Lower lobe of right lung (tissue), 2 donors: ENCODE data around the gene ZFR2. TPM values are rescaled to one million over a fixed set of nuclear protein-coding genes. Genes with fewer than 3 reads are reported as not detected.

ENCODE experiments used
- ATAC-seq, 2 donors: fragments of 200-7000 bp; cut with Tn5 transposase; one replicate each; pipeline ENCODE4 v1.9.1; 2020 to 2022; ENCODE audit warnings: mild to moderate bottlenecking in 2 of 2, moderate library complexity in 2 of 2
- DNase-seq: peaks from one replicate; pipeline ENCODE4 v3.0.0-alpha.2; 2020
- H3K27ac ChIP-seq: fragments of 200-600 bp; one replicate; pipeline ENCODE4 v1.8.0; 2022
- H3K27me3 ChIP-seq: fragments of 200-600 bp; one replicate; pipeline ENCODE4 v1.8.0; 2022; ENCODE audit warnings: low read depth
- H3K36me3 ChIP-seq: fragments of 200-600 bp; one replicate; pipeline ENCODE4 v1.8.0; 2022; ENCODE audit warnings: mild to moderate bottlenecking
- H3K4me1 ChIP-seq: fragments of 200-600 bp; one replicate; pipeline ENCODE4 v1.8.0; 2022
- H3K4me3 ChIP-seq: fragments of 200-600 bp; one replicate; pipeline ENCODE4 v1.8.0; 2022; ENCODE audit warnings: mild to moderate bottlenecking
- H3K9me3 ChIP-seq: fragments of 200-600 bp; one replicate; pipeline ENCODE4 v1.8.0; 2022
- intact Hi-C: fragments of 100-400 bp; cut with DNase I; formaldehyde crosslinking; loops from one replicate; pipeline ENCODE4 v1.11.0; 2022
- total RNA-seq: library from RNA; stranded (reverse); fragmentation: NEBNext Ultra II Directional; extraction: Animal tissue kit (Norgen Biotek cat#: 25700); gene quantifications from one replicate; pipeline ENCODE4 v1.2.1, GENCODE V29; 2021
- TF ChIP-seq, protein P1 (sequence below): fragments of 200-600 bp; IDR thresholded peaks from one replicate; pipeline ENCODE4 v1.8.0; 2022; ENCODE audit warnings: antibody characterized with exemption, mild to moderate bottlenecking
- donor health status: DM: no; HTN: yes; CAD: no; lungs with severe emphysema.

ZFR2 gene
- total RNA-seq, 1 donor from 2014 or later: 0.41 TPM

DNA sequence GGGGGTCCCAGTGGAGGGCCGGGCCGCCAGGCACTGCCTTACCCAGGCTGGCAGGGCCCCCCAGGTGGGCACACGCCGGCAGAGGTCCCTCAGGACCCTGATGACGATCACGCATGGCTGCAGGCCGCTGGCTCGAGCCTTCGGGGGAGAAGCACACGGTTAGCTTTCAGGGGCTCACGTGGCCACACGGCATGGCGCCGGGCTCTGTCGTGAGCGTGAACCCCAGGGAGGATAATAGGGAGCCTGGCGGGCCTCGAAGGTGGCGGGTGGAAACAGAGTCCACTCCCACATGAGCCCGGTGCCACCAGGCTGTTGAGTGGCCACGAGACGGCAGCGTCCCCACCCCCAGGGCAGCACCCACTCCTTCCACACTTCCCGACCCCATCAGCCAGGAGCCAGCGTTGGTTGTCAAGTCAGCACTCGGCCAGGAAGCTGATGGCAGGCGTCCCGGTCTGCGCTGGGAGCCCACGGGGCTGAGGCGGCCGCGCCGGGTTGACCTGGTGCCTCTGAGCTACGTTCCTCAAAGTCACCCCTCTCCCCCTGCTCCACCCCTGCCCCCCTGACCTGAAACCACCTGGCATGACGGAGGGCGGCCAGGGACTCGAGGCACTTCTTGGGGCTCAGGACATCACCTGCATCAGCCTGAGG, 58.0 kb downstream of the ZFR2 start:
- ATAC-seq (no peak), DNase-seq (no peak)
- Histone ChIP-seq H3K27ac (peak overlapping the region; percentile 79), H3K4me1 (peaks cover 37% of the 10 kb centered on the region), H3K27me3 (peaks cover 3% of the 10 kb centered on the region), H3K9me3 (no peaks in the 10 kb centered on the region), H3K36me3 (no peaks in the 10 kb centered on the region), H3K4me3 (no peak overlapping the region)
- TF ChIP-seq, protein P1, sequence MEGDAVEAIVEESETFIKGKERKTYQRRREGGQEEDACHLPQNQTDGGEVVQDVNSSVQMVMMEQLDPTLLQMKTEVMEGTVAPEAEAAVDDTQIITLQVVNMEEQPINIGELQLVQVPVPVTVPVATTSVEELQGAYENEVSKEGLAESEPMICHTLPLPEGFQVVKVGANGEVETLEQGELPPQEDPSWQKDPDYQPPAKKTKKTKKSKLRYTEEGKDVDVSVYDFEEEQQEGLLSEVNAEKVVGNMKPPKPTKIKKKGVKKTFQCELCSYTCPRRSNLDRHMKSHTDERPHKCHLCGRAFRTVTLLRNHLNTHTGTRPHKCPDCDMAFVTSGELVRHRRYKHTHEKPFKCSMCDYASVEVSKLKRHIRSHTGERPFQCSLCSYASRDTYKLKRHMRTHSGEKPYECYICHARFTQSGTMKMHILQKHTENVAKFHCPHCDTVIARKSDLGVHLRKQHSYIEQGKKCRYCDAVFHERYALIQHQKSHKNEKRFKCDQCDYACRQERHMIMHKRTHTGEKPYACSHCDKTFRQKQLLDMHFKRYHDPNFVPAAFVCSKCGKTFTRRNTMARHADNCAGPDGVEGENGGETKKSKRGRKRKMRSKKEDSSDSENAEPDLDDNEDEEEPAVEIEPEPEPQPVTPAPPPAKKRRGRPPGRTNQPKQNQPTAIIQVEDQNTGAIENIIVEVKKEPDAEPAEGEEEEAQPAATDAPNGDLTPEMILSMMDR: no peak
- intact Hi-C loops: no loop called here

DNA sequence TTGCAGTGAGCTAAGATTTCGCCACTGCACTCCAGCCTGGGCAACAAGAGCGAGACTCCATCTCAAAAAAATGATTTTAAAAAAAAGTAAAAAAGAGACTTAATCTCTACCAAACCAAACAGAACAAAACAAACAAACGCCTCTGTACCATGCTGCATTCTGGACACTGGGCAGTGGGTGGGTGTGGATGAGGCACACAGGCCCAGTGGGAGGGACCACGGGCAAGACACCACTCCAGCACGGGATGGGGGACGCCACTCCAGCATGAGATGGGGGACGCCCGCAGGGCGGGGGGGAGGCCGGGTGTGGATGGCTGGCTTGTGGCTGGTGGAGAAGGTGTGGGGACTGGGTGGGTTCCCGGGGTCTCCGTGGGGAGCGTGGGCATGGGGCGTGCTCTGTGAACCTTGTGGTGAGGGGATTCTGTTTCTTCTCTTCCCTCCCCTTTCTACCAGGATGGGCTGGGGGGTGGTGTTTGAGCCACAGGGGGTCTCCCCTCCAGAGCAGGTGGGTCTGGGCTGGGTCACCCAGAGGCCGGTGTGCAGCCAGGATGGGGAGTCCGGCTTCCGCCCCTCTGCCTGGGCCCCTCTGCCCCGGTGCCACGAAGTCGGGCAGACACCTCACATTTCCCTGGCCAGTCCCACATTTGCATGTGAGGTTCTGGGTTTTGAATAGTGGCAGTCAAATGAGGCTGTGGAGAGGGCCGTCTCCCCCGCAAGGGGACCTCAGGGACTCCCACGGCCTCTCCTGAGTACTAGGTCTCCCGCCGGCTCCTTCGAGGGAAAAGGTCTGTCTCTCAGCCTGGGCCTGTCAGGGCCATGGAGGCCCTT, 58.7 kb downstream of the ZFR2 start:
- peaks cover 37% of the 10 kb centered on the region for H3K4me1 ChIP-seq
- ATAC-seq: no peak
- no peak for DNase-seq

DNA sequence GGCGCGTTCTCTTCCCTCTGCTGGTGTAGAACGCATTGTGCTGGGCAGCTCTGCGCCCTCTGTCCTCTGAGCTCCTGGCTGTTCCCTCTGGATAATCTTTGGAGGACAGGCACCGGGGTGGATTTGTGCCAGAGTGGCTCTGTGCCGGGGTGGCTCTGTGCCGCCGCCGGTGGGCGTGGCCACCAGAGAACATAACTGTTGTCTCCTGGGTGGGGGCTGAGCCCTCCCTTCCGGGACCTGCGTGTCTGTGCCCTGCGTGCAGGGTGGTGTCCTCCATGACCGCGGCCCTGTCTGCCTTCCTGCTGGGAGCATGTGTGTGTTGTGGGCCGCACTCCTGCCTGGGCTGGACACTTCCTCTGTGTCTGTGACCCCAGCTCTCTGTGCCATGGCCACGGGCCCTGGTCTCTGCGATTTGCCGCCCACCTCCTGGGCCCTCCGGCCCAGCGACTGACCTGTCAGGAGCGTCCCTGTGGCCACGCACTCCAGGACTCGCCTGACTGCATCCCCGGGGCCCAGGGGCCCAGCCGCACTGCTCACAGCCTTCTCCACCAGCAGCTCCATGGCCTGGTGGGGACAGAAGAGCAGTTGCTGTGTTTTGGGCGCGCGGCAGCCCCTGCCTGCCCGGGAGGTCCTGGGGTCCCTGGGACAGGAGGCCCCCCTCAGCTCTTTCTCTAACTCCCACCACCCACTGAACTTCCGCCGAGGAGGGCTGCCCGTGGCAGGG, 60.3 kb downstream of the ZFR2 start:
- no peaks in the 10 kb centered on the region for H3K9me3 ChIP-seq
- intact Hi-C loops: no loop called here
- H3K36me3 ChIP-seq: no peaks in the 10 kb centered on the region
- ATAC-seq (no peak), DNase-seq (no peak)
- no peak overlapping the region for H3K4me3 ChIP-seq
- peaks cover 26% of the 10 kb centered on the region for H3K4me1 ChIP-seq
- H3K27me3 ChIP-seq: peaks cover 3% of the 10 kb centered on the region
- peak overlapping the region; percentile 71 for H3K27ac ChIP-seq
- TF ChIP-seq, protein P1: peak; percentile 11

More for the DNA sequence above, 58.7 kb downstream of the ZFR2 start:
- no peak overlapping the region for H3K4me3 ChIP-seq
- H3K27me3 ChIP-seq: peaks cover 3% of the 10 kb centered on the region
- intact Hi-C loops: no loop called here
- no peaks in the 10 kb centered on the region for H3K9me3 ChIP-seq
- H3K36me3 ChIP-seq: no peaks in the 10 kb centered on the region
- TF ChIP-seq, protein P1: no peak
- H3K27ac ChIP-seq: peak overlapping the region; percentile 79

DNA sequence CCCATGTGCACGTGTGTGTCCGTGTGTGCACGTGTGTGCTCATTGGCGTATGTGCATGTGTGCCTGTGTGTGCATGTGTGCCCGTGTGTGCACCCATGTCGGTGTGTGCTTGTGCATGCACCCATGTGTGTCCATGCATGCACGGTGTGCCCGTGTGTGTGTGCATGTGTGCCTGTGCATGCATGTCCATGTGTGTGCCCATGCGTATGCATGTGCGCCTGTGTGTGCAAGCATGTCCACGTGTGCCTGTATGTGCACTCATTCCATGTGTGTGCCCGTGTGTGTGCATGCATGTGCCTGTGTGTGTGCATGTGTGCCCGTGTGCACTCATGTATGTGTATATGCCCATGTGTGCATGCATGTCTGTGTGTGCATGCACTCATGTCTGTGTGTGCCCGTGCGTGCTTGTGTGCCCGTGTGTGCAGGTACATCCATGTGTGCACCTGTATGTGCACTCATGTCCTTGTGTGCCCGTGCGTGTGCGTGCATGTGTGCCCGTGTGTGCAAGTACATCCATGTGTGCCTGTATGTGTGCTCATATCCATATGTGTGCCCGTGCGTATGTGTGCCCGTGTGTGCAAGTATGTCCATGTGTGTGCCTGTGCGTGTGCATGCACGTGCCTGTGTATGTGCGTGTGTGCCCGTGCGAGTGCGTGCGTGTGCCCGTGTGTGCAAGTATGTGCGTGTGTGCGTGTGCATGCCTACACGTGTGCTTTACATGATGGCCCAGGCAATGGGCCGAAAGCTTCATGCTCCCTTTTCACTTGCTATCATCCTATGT, 61.1 kb downstream of the ZFR2 start:
- Histone ChIP-seq H3K27me3 (peaks cover 3% of the 10 kb centered on the region), H3K9me3 (no peaks in the 10 kb centered on the region), H3K4me1 (peaks cover 18% of the 10 kb centered on the region), H3K4me3 (no peak overlapping the region), H3K36me3 (no peaks in the 10 kb centered on the region), H3K27ac (peak overlapping the region; percentile 71)
- intact Hi-C loops: no loop called here
- no peak for DNase-seq
- TF ChIP-seq, protein P1: no peak
- no peak for ATAC-seq

DNA sequence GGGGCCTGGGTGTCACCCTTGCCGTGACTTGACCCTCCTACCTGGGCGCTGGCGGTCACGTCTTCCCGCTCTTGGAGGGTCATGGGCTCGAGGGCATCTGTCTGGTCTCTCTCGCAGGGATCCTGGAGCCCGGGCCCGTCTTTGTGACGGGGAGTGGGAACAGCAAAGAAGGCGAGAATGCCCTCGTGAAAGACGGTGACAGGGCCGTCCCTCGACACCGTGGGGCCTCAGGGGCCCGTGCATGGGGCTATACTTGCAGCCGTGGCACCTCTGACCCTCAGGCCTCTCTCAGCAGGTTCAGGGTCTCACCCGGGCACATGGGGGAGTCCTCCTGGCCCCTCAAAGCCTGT, 61.7 kb downstream of the ZFR2 start:
- no peak overlapping the region for H3K27ac ChIP-seq
- no peak for DNase-seq
- no peak overlapping the region for H3K4me3 ChIP-seq
- peaks cover 12% of the 10 kb centered on the region for H3K4me1 ChIP-seq
- ATAC-seq: no peak
- no peaks in the 10 kb centered on the region for H3K36me3 ChIP-seq
- H3K9me3 ChIP-seq: no peaks in the 10 kb centered on the region
- intact Hi-C loops: no loop called here
- TF ChIP-seq, protein P1: no peak
- H3K27me3 ChIP-seq: peaks cover 7% of the 10 kb centered on the region
